SK-N-SH treated with all-trans-retinoic acid at 6 μM for 48 hours (cell line): Measurements from ENCODE around the gene KLHL3.

Experiments used
- ATAC-seq: fragments of 200-7000 bp; cut with Tn5 transposase; 3 replicates; pipeline ENCODE4 v1.9.1; 2020; ENCODE audit warnings: mild to moderate bottlenecking, moderate library complexity
- ARNTL ChIP-seq: fragments of 450-650 bp; formaldehyde crosslinking; IDR thresholded peaks from 2 replicates; pipeline ENCODE4 v1.5.0; 2020; ENCODE audit warnings: low read depth, mild to moderate bottlenecking, moderate library complexity, borderline replicate concordance
- BACH2 ChIP-seq: fragments of 250-450 bp; sonication (Bioruptor Pico); IDR thresholded peaks from 2 replicates; pipeline ENCODE4 v1.9.0; 2021; ENCODE audit warnings: mild to moderate bottlenecking, borderline replicate concordance
- CSRNP3 ChIP-seq: fragments of 250-450 bp; sonication (Bioruptor Pico); IDR thresholded peaks from 2 replicates; pipeline ENCODE4 v1.5.1; 2021; ENCODE audit warnings: mild to moderate bottlenecking, moderate library complexity
- ESRRG ChIP-seq: fragments of 250-450 bp; sonication (Bioruptor Pico); IDR thresholded peaks from 2 replicates; pipeline ENCODE4 v1.6.1; 2021; ENCODE audit warnings: mild to moderate bottlenecking
- ISL1 ChIP-seq: fragments of 250-450 bp; sonication (Bioruptor Pico); IDR thresholded peaks from 2 replicates; pipeline ENCODE4 v2.1.2; 2022; ENCODE audit warnings: mild to moderate bottlenecking, moderate library complexity
- OSR1 ChIP-seq: fragments of 250-450 bp; sonication (Bioruptor Pico); IDR thresholded peaks from 2 replicates; pipeline ENCODE4 v1.8.0; 2022; ENCODE audit warnings: moderate library complexity, mild to moderate bottlenecking, inconsistent platforms
- RARB ChIP-seq: fragments of 250-450 bp; sonication (Bioruptor Pico); IDR thresholded peaks from 2 replicates; pipeline ENCODE4 v1.8.0; 2021; ENCODE audit warnings: mild to moderate bottlenecking, moderate library complexity
- SNAI2 ChIP-seq: fragments of 250-450 bp; sonication (Bioruptor Pico); IDR thresholded peaks from 2 replicates; pipeline ENCODE4 v1.5.0; 2020; ENCODE audit warnings: mild to moderate bottlenecking, moderate library complexity
- TCF4 ChIP-seq: fragments of 250-450 bp; sonication (Bioruptor Pico); IDR thresholded peaks from 2 replicates; pipeline ENCODE4 v1.8.0; 2021; ENCODE audit warnings: mild to moderate bottlenecking, moderate library complexity, borderline replicate concordance
- TSHZ2 ChIP-seq: fragments of 250-450 bp; sonication (Bioruptor Pico); IDR thresholded peaks from 2 replicates; pipeline ENCODE4 v1.5.0; 2020; ENCODE audit warnings: mild to moderate bottlenecking, moderate library complexity
- ZFP30 ChIP-seq: fragments of 450-650 bp; formaldehyde crosslinking; IDR thresholded peaks from 2 replicates; pipeline ENCODE4 v1.5.0; 2022; ENCODE audit warnings: mild to moderate bottlenecking, moderate library complexity
- ZNF565 ChIP-seq: fragments of 450-650 bp; formaldehyde crosslinking; conservative IDR thresholded peaks from 2 replicates; pipeline ENCODE4 v1.5.0; 2020; ENCODE audit warnings: low read depth, mild to moderate bottlenecking, moderate library complexity
- ZNF70 ChIP-seq: fragments of 450-650 bp; formaldehyde crosslinking; IDR thresholded peaks from 2 replicates; pipeline ENCODE4 v1.5.0; 2020; ENCODE audit warnings: mild to moderate bottlenecking, moderate library complexity
- ZNF8 ChIP-seq: fragments of 450-650 bp; formaldehyde crosslinking; IDR thresholded peaks from 2 replicates; pipeline ENCODE4 v1.5.0; 2020; ENCODE audit warnings: mild to moderate bottlenecking, moderate library complexity
- TF ChIP-seq, protein P1 (sequence below): fragments of 250-450 bp; sonication (Bioruptor Pico); IDR thresholded peaks from 2 replicates; pipeline ENCODE4 v1.8.0; 2021; ENCODE audit warnings: low read depth, mild to moderate bottlenecking, moderate library complexity, borderline replicate concordance

The KLHL3 gene

DNA sequence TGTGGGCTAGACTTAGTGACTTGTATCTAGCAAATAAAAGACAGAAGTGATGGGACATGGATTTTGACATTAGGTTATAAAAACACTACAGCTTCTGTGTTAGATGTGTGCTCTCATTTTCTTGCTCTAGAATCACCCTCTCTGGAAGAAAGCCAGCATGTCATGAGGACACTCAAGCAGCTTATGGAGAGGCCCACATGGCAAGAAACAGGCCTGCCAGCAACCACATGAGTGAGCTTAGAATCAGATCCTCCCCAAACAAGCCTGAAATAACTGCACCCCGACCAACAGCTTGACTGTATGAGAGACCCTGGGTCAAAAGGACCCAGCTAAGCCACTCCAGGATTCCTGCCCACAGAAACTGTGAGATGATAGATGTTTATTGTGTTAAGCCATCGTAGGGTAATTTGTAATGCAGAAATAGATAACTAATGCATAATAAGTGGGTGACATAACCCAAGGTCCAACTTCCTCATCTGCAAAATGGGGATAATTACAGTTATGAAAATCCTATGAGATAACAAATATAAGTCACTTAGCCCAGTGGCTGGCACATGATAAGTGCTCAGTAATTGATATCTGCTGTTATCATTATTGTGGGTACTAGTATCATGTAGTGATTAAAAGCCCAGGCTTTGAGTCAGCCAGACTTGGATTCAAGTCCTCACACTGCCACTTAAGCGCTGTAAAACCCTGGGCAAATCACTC is 86.5 kb downstream of the KLHL3 start (continued):
- TF ChIP-seq TSHZ2 (CRISPR knock-in tag): no peak

DNA sequence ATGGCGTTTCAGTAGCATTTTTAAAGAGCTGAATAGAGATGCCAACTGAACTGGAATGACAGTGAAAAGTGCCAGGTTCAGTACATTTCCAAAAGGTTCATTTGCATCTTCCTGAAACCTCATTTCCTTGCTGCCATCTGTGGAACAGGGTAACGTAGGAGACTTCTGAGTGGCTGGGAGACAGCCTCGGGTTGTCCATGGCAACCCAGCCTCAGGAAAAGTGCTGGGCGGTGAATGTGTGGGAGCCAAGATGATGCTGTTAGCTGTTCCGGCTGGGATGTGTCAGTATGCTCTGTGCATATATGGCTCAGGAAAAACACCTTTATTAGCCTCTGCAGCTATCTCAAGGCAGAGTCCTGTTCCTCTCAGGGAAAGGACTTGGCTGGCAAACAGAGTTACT is 87.5 kb downstream of the KLHL3 start:
- no peak for ATAC-seq
- TF ChIP-seq ARNTL (CRISPR knock-in tag) (no peak), ISL1 (no peak), ZNF8 (CRISPR knock-in tag) (no peak), RARB (CRISPR knock-in tag) (no peak), ESRRG (CRISPR knock-in tag) (no peak), ZNF70 (CRISPR knock-in tag) (no peak), OSR1 (CRISPR knock-in tag) (no peak), CSRNP3 (CRISPR knock-in tag) (no peak), BACH2 (CRISPR knock-in tag) (no peak), TCF4 (CRISPR knock-in tag) (no peak), ZNF565 (CRISPR knock-in tag) (no peak), ZFP30 (CRISPR knock-in tag) (no peak), TSHZ2 (CRISPR knock-in tag) (no peak)
- TF ChIP-seq, protein P1, sequence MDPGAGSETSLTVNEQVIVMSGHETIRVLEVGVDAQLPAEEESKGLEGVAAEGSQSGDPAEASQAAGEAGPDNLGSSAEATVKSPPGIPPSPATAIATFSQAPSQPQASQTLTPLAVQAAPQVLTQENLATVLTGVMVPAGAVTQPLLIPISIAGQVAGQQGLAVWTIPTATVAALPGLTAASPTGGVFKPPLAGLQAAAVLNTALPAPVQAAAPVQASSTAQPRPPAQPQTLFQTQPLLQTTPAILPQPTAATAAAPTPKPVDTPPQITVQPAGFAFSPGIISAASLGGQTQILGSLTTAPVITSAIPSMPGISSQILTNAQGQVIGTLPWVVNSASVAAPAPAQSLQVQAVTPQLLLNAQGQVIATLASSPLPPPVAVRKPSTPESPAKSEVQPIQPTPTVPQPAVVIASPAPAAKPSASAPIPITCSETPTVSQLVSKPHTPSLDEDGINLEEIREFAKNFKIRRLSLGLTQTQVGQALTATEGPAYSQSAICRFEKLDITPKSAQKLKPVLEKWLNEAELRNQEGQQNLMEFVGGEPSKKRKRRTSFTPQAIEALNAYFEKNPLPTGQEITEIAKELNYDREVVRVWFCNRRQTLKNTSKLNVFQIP (CRISPR knock-in tag): no peak

- TF ChIP-seq SNAI2 (no peak), CSRNP3 (CRISPR knock-in tag) (no peak), ISL1 (no peak)
- TF ChIP-seq, protein P1 (CRISPR knock-in tag): no peak
- TF ChIP-seq, all 23 proteins: peak for 0
- no peak for ATAC-seq
Observed at GRCh38 chr5:137647401-137647800, 88.5 kb downstream of the KLHL3 start.
